GM12878 (cell line): Measurements from ENCODE around the gene NLE1. TPM values are rescaled to one million over a fixed set of nuclear protein-coding genes. Genes with fewer than 3 reads are reported as not detected.

ENCODE experiments used
- ATAC-seq: fragments of 200-7000 bp; cut with Tn5 transposase; 3 replicates; pipeline ENCODE4 v1.9.1; 2020; ENCODE audit warnings: mild to moderate bottlenecking, moderate library complexity
- BruUV-seq: library from RNA; stranded (reverse); fragments of 400-500 nt; replicated peaks from 2 replicates; lab custom pipeline; 2021; lab: Mats Ljungman, UMichigan
- CTCF ChIA-PET: fragments of 300-600 bp; sonication (Branson Sonifier 250); formaldehyde crosslinking; extraction: SDS; loops from one replicate; lab custom pipeline; 2021; ENCODE audit warnings: inconsistent platforms; lab: Yijun Ruan, JAX
- POLR2A ChIA-PET: fragments of 350-600 bp; formaldehyde crosslinking; extraction: SDS; loops from one replicate; lab custom pipeline; 2021; ENCODE audit warnings: inconsistent platforms; lab: Charles Lee
- RAD21 ChIA-PET: fragments of 300-600 bp; sonication (Branson Sonifier 250); formaldehyde crosslinking; loops from one replicate; lab custom pipeline; 2023; ENCODE audit warnings: antibody characterized with exemption; ENCODE audit not compliant: unreplicated experiment; lab: Charles Lee
- SMC1A ChIA-PET: fragments of 300-600 bp; sonication (Branson Sonifier 250); formaldehyde crosslinking; loops from one replicate; lab custom pipeline; 2023; ENCODE audit not compliant: unreplicated experiment, uncharacterized antibody; lab: Charles Lee
- DNase-seq: peaks from one replicate; pipeline ENCODE4 v3.0.0-alpha.2; 2011; ENCODE audit warnings: low read depth, low spot score
- FAIRE-seq: peaks from 3 replicates; lab custom pipeline; 2011; peaks lifted over from hg19 to GRCh38; lab: Jason Lieb, UNC
- H2AFZ ChIP-seq: 2 replicates; pipeline ENCODE4 v1.6.0; 2011; ENCODE audit warnings: low read depth, low read length, control low read depth; ENCODE audit not compliant: control insufficient read depth
- H3K27ac ChIP-seq: 2 replicates; pipeline ENCODE4 v1.5.1; 2011; ENCODE audit warnings: control low read depth; ENCODE audit not compliant: control insufficient read depth, insufficient read depth
- H3K27me3 ChIP-seq, 2 experiments: replicated peaks in 1 of 2; 2 replicates each; pipeline versions ENCODE4 v1.6.0 to v1.6.1; 2011; ENCODE audit warnings: low read length in 1 of 2; ENCODE audit not compliant: control insufficient read depth in 2 of 2, insufficient read depth in 2 of 2
- H3K36me3 ChIP-seq, 2 experiments: 2 replicates each; pipeline ENCODE4 v1.5.1; 2011; ENCODE audit warnings: low read length in 1 of 2; ENCODE audit not compliant: control insufficient read depth in 2 of 2, insufficient read depth in 2 of 2
- H3K4me1 ChIP-seq: 2 replicates; pipeline ENCODE4 v1.6.1; 2011; ENCODE audit warnings: mild to moderate bottlenecking, low read length, moderate library complexity, mixed read lengths; ENCODE audit not compliant: control insufficient read depth, insufficient read depth
- H3K4me2 ChIP-seq: 2 replicates; pipeline ENCODE4 v1.6.0; 2011; ENCODE audit warnings: control low read depth; ENCODE audit not compliant: control insufficient read depth, insufficient read depth
- H3K4me3 ChIP-seq: fragments of 200-600 bp; sonication (generic); 2 replicates; pipeline ENCODE4 v1.5.1; 2016
- H3K79me2 ChIP-seq: 2 replicates; pipeline ENCODE4 v1.6.0; 2011; ENCODE audit warnings: low read length; ENCODE audit not compliant: control insufficient read depth, insufficient read depth
- H3K9ac ChIP-seq: 2 replicates; pipeline ENCODE4 v1.8.0; 2011; ENCODE audit warnings: low read length, control low read depth, mixed read lengths; ENCODE audit not compliant: control insufficient read depth, insufficient read depth
- H3K9me3 ChIP-seq: replicated peaks from 3 replicates; pipeline ENCODE4 v1.5.1; 2011; ENCODE audit warnings: mild to moderate bottlenecking, low read length; ENCODE audit not compliant: control insufficient read depth, insufficient read depth
- H4K20me1 ChIP-seq: 2 replicates; pipeline ENCODE4 v1.6.0; 2011; ENCODE audit not compliant: control insufficient read depth, insufficient read depth
- BRCA1 ChIP-seq: IDR thresholded peaks from 2 replicates; pipeline ENCODE4 v1.6.1; 2011; ENCODE audit warnings: low read depth, low read length, improper control_type of control experiment
- CBFB ChIP-seq: IDR thresholded peaks from 2 replicates; pipeline ENCODE4 v1.6.1; 2016; ENCODE audit warnings: antibody characterized with exemption, low read depth
- CHD2 ChIP-seq: IDR thresholded peaks from 2 replicates; pipeline ENCODE4 v1.6.1; 2011; ENCODE audit warnings: low read depth, low read length, improper control_type of control experiment, borderline replicate concordance
- CREB1 ChIP-seq: IDR thresholded peaks from 2 replicates; pipeline ENCODE4 v1.6.1; 2012; ENCODE audit warnings: low read depth, mild to moderate bottlenecking, inconsistent platforms
- E2F4 ChIP-seq: IDR thresholded peaks from 2 replicates; pipeline ENCODE4 v1.6.1; 2012; ENCODE audit warnings: low read depth, low read length, improper control_type of control experiment
- FOS ChIP-seq: IDR thresholded peaks from 3 replicates; pipeline ENCODE4 v1.6.1; 2011; ENCODE audit warnings: borderline replicate concordance; ENCODE audit not compliant: insufficient read length; ENCODE audit errors: extremely low read depth
- HDAC6 ChIP-seq: fragments of 200-600 bp; sonication (generic); IDR thresholded peaks from one replicate; pipeline ENCODE4 v1.8.0; 2017; ENCODE audit warnings: antibody characterized with exemption; ENCODE audit not compliant: unreplicated experiment
- HDGF ChIP-seq: fragments of 450-650 bp; IDR thresholded peaks from 2 replicates; pipeline ENCODE4 v1.6.1; 2016; ENCODE audit warnings: antibody characterized with exemption
- KLF5 ChIP-seq: fragments of 450-650 bp; IDR thresholded peaks from 2 replicates; pipeline ENCODE4 v1.6.1; 2014; ENCODE audit warnings: mild to moderate bottlenecking; ENCODE audit not compliant: partially characterized antibody
- MTA2 ChIP-seq: fragments of 450-650 bp; IDR thresholded peaks from 2 replicates; pipeline ENCODE4 v1.6.1; 2016; ENCODE audit warnings: low read depth, mild to moderate bottlenecking, moderate library complexity
- MYC ChIP-seq: IDR thresholded peaks from 2 replicates; pipeline ENCODE4 v1.6.1; 2011; ENCODE audit warnings: mild to moderate bottlenecking, low read length, moderate library complexity, inconsistent platforms; ENCODE audit not compliant: insufficient read depth, insufficient replicate concordance, insufficient read length, severe bottlenecking
- PML ChIP-seq: IDR thresholded peaks from 2 replicates; pipeline ENCODE4 v1.6.1; 2012; ENCODE audit warnings: low read length, inconsistent platforms
- SIX5 ChIP-seq: IDR thresholded peaks from 2 replicates; pipeline ENCODE4 v1.6.1; 2011; ENCODE audit warnings: mild to moderate bottlenecking, low read depth, low read length, moderate library complexity; ENCODE audit not compliant: severe bottlenecking
- WGBS: methylation state at CpG from one replicate; pipeline ENCODE4 v1.1.6; 2016; ENCODE audit warnings: low lambda C conversion rate; ENCODE audit not compliant: insufficient replicate concordance, insufficient coverage; ENCODE audit errors: missing lambda C conversion rate; 5-methylcytosine and 5-hydroxymethylcytosine counted together
- in situ Hi-C: fragments of 300-500 bp; cut with MboI; formaldehyde crosslinking; loops from 9 replicates; pipeline ENCODE4 v1.14.3; 2018; ENCODE audit warnings: mixed read lengths
- intact Hi-C: fragments of 100-400 bp; cut with micrococcal nuclease; formaldehyde crosslinking; loops from one replicate; pipeline ENCODE4 v1.14.2; 2022; ENCODE audit not compliant: unreplicated experiment
- polyA plus RNA-seq, 11 experiments: library from polyadenylated mRNA; depleted of rRNA in 4 of 11; unstranded in 6 of 11; stranded (reverse) in 5 of 11; fragments of >200 nt; fragmentation: Nextera tagmentation in 4 of 11; fragmentation: Illumina TruSeq in 1 of 11; extraction: Ambion mirVana in 4 of 11; extraction: Trizol in 1 of 11; gene quantifications; 1 replicate in 1 of 11; 2 replicates in 10 of 11; pipeline versions ENCODE4 v1.2.1 to v1.2.3, GENCODE V29; 2011 to 2016; ENCODE audit warnings: inconsistent platforms in 2 of 11, missing spikeins in 2 of 11, low read depth in 1 of 11
- total RNA-seq, 4 experiments: library from RNA; depleted of rRNA in 3 of 4; stranded (reverse); fragments of >200 nt in 3 of 4; fragmentation: Illumina TruSeq in 1 of 4; extraction: Trizol in 1 of 4; gene quantifications; 2 replicates each; pipeline versions ENCODE4 v1.2.1 to v1.2.3, GENCODE V29; 2013 to 2021
- TF ChIP-seq, protein P1 (sequence below): IDR thresholded peaks from 2 replicates; pipeline ENCODE4 v1.6.1; 2011; ENCODE audit warnings: borderline replicate concordance, low read depth, mild to moderate bottlenecking, moderate library complexity, mixed read lengths, low read length; ENCODE audit not compliant: insufficient read depth; ENCODE audit errors: extremely low read length
- TF ChIP-seq, protein P2 (sequence below): IDR thresholded peaks from 2 replicates; pipeline ENCODE4 v1.6.1; 2012; ENCODE audit warnings: low read depth, low read length, improper control_type of control experiment
- TF ChIP-seq, protein P3 (sequence below): IDR thresholded peaks from 2 replicates; pipeline ENCODE4 v1.6.1; 2012; ENCODE audit warnings: low read depth, low read length, improper control_type of control experiment

Gene NLE1
- total and polyA plus RNA-seq, 10 of the 15 experiments (the other 5 are each of a cell fraction or from before 2014, with no cell fraction given) = 2.4 to 33.5 (median 17.6) TPM

GRCh38 chr17:35103271-35103670 is 38.8 kb downstream of the NLE1 start:
- intact Hi-C loops (no loop called here), in situ Hi-C loops (loop anchor here (25.0 kb wide), 1 partner anchor 891 kb away; no protein-coding TSS in a partner anchor)
- FAIRE-seq = no peak

GRCh38 chr17:35101725-35102124 is 40.4 kb downstream of the NLE1 start:
- no peak for ATAC-seq
- TF ChIP-seq, protein P1, sequence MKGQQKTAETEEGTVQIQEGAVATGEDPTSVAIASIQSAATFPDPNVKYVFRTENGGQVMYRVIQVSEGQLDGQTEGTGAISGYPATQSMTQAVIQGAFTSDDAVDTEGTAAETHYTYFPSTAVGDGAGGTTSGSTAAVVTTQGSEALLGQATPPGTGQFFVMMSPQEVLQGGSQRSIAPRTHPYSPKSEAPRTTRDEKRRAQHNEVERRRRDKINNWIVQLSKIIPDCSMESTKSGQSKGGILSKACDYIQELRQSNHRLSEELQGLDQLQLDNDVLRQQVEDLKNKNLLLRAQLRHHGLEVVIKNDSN = no peak
- TF ChIP-seq SIX5 (no peak), HDGF (no peak), BRCA1 (no peak), CREB1 (no peak), MTA2 (no peak), E2F4 (no peak)
- TF ChIP-seq, protein P2, sequence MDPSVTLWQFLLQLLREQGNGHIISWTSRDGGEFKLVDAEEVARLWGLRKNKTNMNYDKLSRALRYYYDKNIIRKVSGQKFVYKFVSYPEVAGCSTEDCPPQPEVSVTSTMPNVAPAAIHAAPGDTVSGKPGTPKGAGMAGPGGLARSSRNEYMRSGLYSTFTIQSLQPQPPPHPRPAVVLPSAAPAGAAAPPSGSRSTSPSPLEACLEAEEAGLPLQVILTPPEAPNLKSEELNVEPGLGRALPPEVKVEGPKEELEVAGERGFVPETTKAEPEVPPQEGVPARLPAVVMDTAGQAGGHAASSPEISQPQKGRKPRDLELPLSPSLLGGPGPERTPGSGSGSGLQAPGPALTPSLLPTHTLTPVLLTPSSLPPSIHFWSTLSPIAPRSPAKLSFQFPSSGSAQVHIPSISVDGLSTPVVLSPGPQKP = no peak
- TF ChIP-seq, protein P3, sequence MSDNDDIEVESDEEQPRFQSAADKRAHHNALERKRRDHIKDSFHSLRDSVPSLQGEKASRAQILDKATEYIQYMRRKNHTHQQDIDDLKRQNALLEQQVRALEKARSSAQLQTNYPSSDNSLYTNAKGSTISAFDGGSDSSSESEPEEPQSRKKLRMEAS = no peak

More at GRCh38 chr17:35103271-35103670, 38.8 kb downstream of the NLE1 start:
- Histone ChIP-seq H3K9me3 (no peaks in the 10 kb centered on the region), H3K36me3 (peaks cover 7 to 28% of the 10 kb centered on the region in 2 experiments), H3K9ac (no peak overlapping the region), H3K4me2 (no peak overlapping the region), H3K79me2 (no peaks in the 10 kb centered on the region), H3K4me1 (no peaks in the 10 kb centered on the region), H3K27me3 (no peaks in the 10 kb centered on the region), H3K27ac (no peak overlapping the region), H2AFZ (no peak overlapping the region), H4K20me1 (no peaks in the 10 kb centered on the region), H3K4me3 (no peak overlapping the region)
- CTCF ChIA-PET = interaction anchor here (0.7 to 1.3 kb wide), 2 partner anchors 14 to 121 kb away, joined by 5 read pairs; no protein-coding TSS in a partner anchor
- SMC1A ChIA-PET = interaction anchor here (0.8 to 1.8 kb wide), 6 partner anchors 8 to 887 kb away, joined by 3 to 4 read pairs (median 3); partner anchors contain the start of gene RAD51D
- RAD21 ChIA-PET = interaction anchor here (1.1 kb wide), 1 partner anchor 15 kb away, joined by 8 read pairs; the partner anchor contains the start of gene RAD51D
- no TSS peak for BruUV-seq
- no peak for TF ChIP-seq CBFB
- TF ChIP-seq CREB1 = no peak
- TF ChIP-seq HDAC6 = no peak
- TF ChIP-seq FOS = no peak
- TF ChIP-seq CHD2 = no peak
- no peak for TF ChIP-seq MYC
- no peak for TF ChIP-seq PML
- TF ChIP-seq HDGF = no peak
- no peak for TF ChIP-seq KLF5
- WGBS = 100% methylated on average over 5 of the region's 5 CpGs
- DNase-seq = no peak
- no peak for ATAC-seq
- POLR2A ChIA-PET = interaction anchor here (1.0 kb wide), 1 partner anchor 9 kb away, joined by 3 read pairs; no protein-coding TSS in a partner anchor

More at GRCh38 chr17:35101725-35102124, 40.4 kb downstream of the NLE1 start:
- BruUV-seq = no TSS peak
- no peak overlapping the region for H3K4me3 ChIP-seq
- no peaks in the 10 kb centered on the region for H3K9me3 ChIP-seq
- H3K27ac ChIP-seq = no peak overlapping the region
- no peak overlapping the region for H2AFZ ChIP-seq
- FAIRE-seq (no peak), DNase-seq (no peak)
- no peaks in the 10 kb centered on the region for H3K27me3 ChIP-seq
- ChIA-PET CTCF (no interaction called here), POLR2A (no interaction called here), RAD21 (no interaction called here), SMC1A (no interaction called here)
- peaks cover 9 to 27% of the 10 kb centered on the region in 2 experiments for H3K36me3 ChIP-seq
- 97% methylated on average over 2 of the region's 2 CpGs for WGBS
- H3K9ac ChIP-seq = no peak overlapping the region
- no peaks in the 10 kb centered on the region for H3K4me1 ChIP-seq
- in situ Hi-C loops (loop anchor here (25.0 kb wide), 1 partner anchor 889 kb away; no protein-coding TSS in a partner anchor), intact Hi-C loops (no loop called here)
- H3K4me2 ChIP-seq = no peak overlapping the region
- no peaks in the 10 kb centered on the region for H3K79me2 ChIP-seq
- H4K20me1 ChIP-seq = no peaks in the 10 kb centered on the region
